ENCODE data around the gene JMJD7.

GRCh38 chr15:41799488-41799805 lies 28.4 kb upstream of the JMJD7 start:
- TF ChIP-seq, protein P1, sequence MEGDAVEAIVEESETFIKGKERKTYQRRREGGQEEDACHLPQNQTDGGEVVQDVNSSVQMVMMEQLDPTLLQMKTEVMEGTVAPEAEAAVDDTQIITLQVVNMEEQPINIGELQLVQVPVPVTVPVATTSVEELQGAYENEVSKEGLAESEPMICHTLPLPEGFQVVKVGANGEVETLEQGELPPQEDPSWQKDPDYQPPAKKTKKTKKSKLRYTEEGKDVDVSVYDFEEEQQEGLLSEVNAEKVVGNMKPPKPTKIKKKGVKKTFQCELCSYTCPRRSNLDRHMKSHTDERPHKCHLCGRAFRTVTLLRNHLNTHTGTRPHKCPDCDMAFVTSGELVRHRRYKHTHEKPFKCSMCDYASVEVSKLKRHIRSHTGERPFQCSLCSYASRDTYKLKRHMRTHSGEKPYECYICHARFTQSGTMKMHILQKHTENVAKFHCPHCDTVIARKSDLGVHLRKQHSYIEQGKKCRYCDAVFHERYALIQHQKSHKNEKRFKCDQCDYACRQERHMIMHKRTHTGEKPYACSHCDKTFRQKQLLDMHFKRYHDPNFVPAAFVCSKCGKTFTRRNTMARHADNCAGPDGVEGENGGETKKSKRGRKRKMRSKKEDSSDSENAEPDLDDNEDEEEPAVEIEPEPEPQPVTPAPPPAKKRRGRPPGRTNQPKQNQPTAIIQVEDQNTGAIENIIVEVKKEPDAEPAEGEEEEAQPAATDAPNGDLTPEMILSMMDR (IDR thresholded peaks at IDR 0.05; ENCODE audit: low read length): no peak
- TF ChIP-seq EZH2 (IDR thresholded peaks at IDR 0.05; ENCODE audit: borderline replicate concordance, low read length): no peak
